AG04449 (cell line): Measurements from ENCODE around the gene SOX18.

Experiments used
- CTCF ChIA-PET: fragments of 350-600 bp; formaldehyde crosslinking; extraction: SDS; loops from one replicate; lab custom pipeline; 2021; ENCODE audit warnings: antibody characterized with exemption; lab: Yijun Ruan, JAX
- POLR2A ChIA-PET: fragments of 400-600, 350-600 bp; formaldehyde crosslinking; extraction: SDS; loops from one replicate; lab custom pipeline; 2020; ENCODE audit warnings: antibody characterized with exemption, inconsistent platforms; lab: Yijun Ruan, JAX
- DNase-seq: peaks from one replicate; pipeline ENCODE4 v3.0.0-alpha.2; 2010; ENCODE audit warnings: low read depth, low spot score
- H3K4me3 ChIP-seq: 2 replicates; pipeline ENCODE4 v1.5.1; 2011; ENCODE audit warnings: low read depth, mild to moderate bottlenecking, control low read depth, low read length
- CTCF ChIP-seq: IDR thresholded peaks from one replicate; pipeline ENCODE4 v1.5.1; 2011; ENCODE audit warnings: mild to moderate bottlenecking, moderate library complexity, low read length, control low read depth, inconsistent platforms; ENCODE audit not compliant: insufficient read depth; ENCODE audit errors: missing control alignments

SOX18 gene

GRCh38 chr20:64056639-64056888, 7.1 kb upstream of the SOX18 start:
- no peak for DNase-seq
- H3K4me3 ChIP-seq = no peak overlapping the region
- TF ChIP-seq CTCF = no peak
- ChIA-PET CTCF (interaction anchor here (0.9 to 7.3 kb wide), 6 partner anchors 16 to 100 kb away, joined by 3 to 54 read pairs (median 4); partner anchors contain the start of genes PRPF6, SAMD10 and UCKL1), POLR2A (no interaction called here)

- DNase-seq = no peak
- no peak for TF ChIP-seq CTCF
- POLR2A ChIA-PET = no interaction called here
- CTCF ChIA-PET = interaction anchor here (0.9 to 7.3 kb wide), 6 partner anchors 16 to 99 kb away, joined by 3 to 54 read pairs (median 4); partner anchors contain the start of genes PRPF6, SAMD10 and UCKL1
- H3K4me3 ChIP-seq = no peak overlapping the region
Observed at GRCh38 chr20:64055893-64056638, 6.6 kb upstream of the SOX18 start.

GRCh38 chr20:64055396-64055892, 6.0 kb upstream of the SOX18 start:
- TF ChIP-seq CTCF = no peak
- DNase-seq = no peak
- ChIA-PET POLR2A (interaction anchor here (1.3 kb wide), 1 partner anchor 7 kb away, joined by 6 read pairs; the partner anchor contains the start of gene TCEA2), CTCF (interaction anchor here (1.4 to 2.2 kb wide), 4 partner anchors 10 to 75 kb away, joined by 3 to 8 read pairs (median 6); partner anchors contain the start of genes PRPF6 and SAMD10)
- no peak overlapping the region for H3K4me3 ChIP-seq

GRCh38 chr20:64053841-64054661, 4.6 kb upstream of the SOX18 start:
- TF ChIP-seq CTCF = peak; percentile 46
- ChIA-PET POLR2A (interaction anchor here (1.3 kb wide), 1 partner anchor 9 kb away, joined by 6 read pairs; the partner anchor contains the start of gene TCEA2), CTCF (interaction anchor here (0.9 to 3.1 kb wide), 8 partner anchors 8 to 516 kb away, joined by 3 to 24 read pairs (median 5); partner anchors contain the start of gene TCEA2)
- no peak overlapping the region for H3K4me3 ChIP-seq
- no peak for DNase-seq

- no peak for DNase-seq
- POLR2A ChIA-PET = interaction anchor here (1.2 kb wide), 1 partner anchor 10 kb away, joined by 4 read pairs; the partner anchor contains the start of gene TCEA2
- no peak for TF ChIP-seq CTCF
- H3K4me3 ChIP-seq = no peak overlapping the region
- CTCF ChIA-PET = interaction anchor here (0.9 to 3.1 kb wide), 7 partner anchors 9 to 515 kb away, joined by 3 to 24 read pairs (median 4); partner anchors contain the start of gene TCEA2
Observed at GRCh38 chr20:64052987-64053840, 3.8 kb upstream of the SOX18 start.
